ENCODE results near the gene CCDC61. TPM values are rescaled to one million over a fixed set of nuclear protein-coding genes. Genes with fewer than 3 reads are reported as not detected.

Gene CCDC61
- total RNA-seq, 1 donor from 2014 or later, result 9.8 TPM

GRCh38 chr19:46036744-46037128, 41.5 kb downstream of the CCDC61 start:
- no peak for DNase-seq (ENCODE audit: low spot score)

GRCh38 chr19:46040125-46040524, 44.9 kb downstream of the CCDC61 start:
- no peak for DNase-seq (ENCODE audit: low spot score)

- no peak for DNase-seq (ENCODE audit: low spot score)
Measured at GRCh38 chr19:46040952-46041500, 45.8 kb downstream of the CCDC61 start, which contains the start of gene IGFL4. Gene IGFL4, minus strand, starts transcription at chr19:46041002. Its CDS starts 40 bp downstream, at chr19:46040962.

GRCh38 chr19:46042252-46042883, 47.1 kb downstream of the CCDC61 start:
- no peak for DNase-seq (ENCODE audit: low spot score)

GRCh38 chr19:46043519-46043918, 48.3 kb downstream of the CCDC61 start:
- DNase-seq (ENCODE audit: low spot score), result no peak

GRCh38 chr19:46049597-46049996, 54.3 kb downstream of the CCDC61 start:
- no peak for DNase-seq (ENCODE audit: low spot score)

GRCh38 chr19:46052896-46053295, 57.6 kb downstream of the CCDC61 start:
- DNase-seq (ENCODE audit: low spot score), result no peak

- DNase-seq (ENCODE audit: low spot score), result no peak
Measured at GRCh38 chr19:46056536-46056935, 61.3 kb downstream of the CCDC61 start.

GRCh38 chr19:46058778-46059177, 63.5 kb downstream of the CCDC61 start:
- no peak for DNase-seq (ENCODE audit: low spot score)

GRCh38 chr19:46060012-46060411, 64.7 kb downstream of the CCDC61 start:
- no peak for DNase-seq (ENCODE audit: low spot score)

- DNase-seq (ENCODE audit: low spot score), result no peak
Measured at GRCh38 chr19:46063201-46063600, 67.9 kb downstream of the CCDC61 start.

- no peak for DNase-seq (ENCODE audit: low spot score)
Measured at GRCh38 chr19:46065486-46066071, 70.3 kb downstream of the CCDC61 start.

GRCh38 chr19:46066471-46066870, 71.2 kb downstream of the CCDC61 start:
- no peak for DNase-seq (ENCODE audit: low spot score)

GRCh38 chr19:46067691-46068090, 72.4 kb downstream of the CCDC61 start:
- DNase-seq (ENCODE audit: low spot score), result no peak

Small RNA genes lying within 50 kb of the gene (microRNA-seq; reads per million reads assigned to microRNA genes)
- 134 reads per million, percentile 50 among the genes with 10 or more reads in this experiment for gene MIR769 (ENCODE audit: borderline number of aligned reads)

Other genes starting within 250 kb of the CCDC61 start
- gene SIX5, start 226.2 kb upstream of the CCDC61 start, total RNA-seq, result 18.0 TPM
- gene DMPK, start 213.0 kb upstream of the CCDC61 start, total RNA-seq, result 37.5 TPM
- gene DMWD, start 202.6 kb upstream of the CCDC61 start, total RNA-seq, result 57.2 TPM
- gene RSPH6A, start 180.2 kb upstream of the CCDC61 start, total RNA-seq, result not detected
- 52.8 TPM for gene SYMPK, start 132.3 kb upstream of the CCDC61 start, total RNA-seq
- not detected for gene FOXA3, start 131.1 kb upstream of the CCDC61 start, total RNA-seq
- 14.0 TPM for gene IRF2BP1, start 109.3 kb upstream of the CCDC61 start, total RNA-seq
- gene MYPOP, start 92.9 kb upstream of the CCDC61 start, total RNA-seq, result 10.2 TPM
- gene NANOS2, start 80.7 kb upstream of the CCDC61 start, total RNA-seq, result not detected
- gene NOVA2, start 21.6 kb upstream of the CCDC61 start, total RNA-seq, result 15.4 TPM
- 1.6 TPM for gene PGLYRP1, start 27.6 kb downstream of the CCDC61 start, total RNA-seq
- not detected for gene IGFL4, start 45.5 kb downstream of the CCDC61 start, total RNA-seq
- not detected for gene IGFL3, start 129.2 kb downstream of the CCDC61 start, total RNA-seq
- not detected for gene IGFL2, start 152.8 kb downstream of the CCDC61 start, total RNA-seq
- gene IGFL1, start 234.3 kb downstream of the CCDC61 start, total RNA-seq, result not detected